Smooth muscle cell of the brain vasculature (primary cell): Measurements from ENCODE around the gene RRP15.

Source experiments
- DNase-seq: peaks from one replicate; pipeline ENCODE4 v3.0.0-alpha.2; 2012; ENCODE audit warnings: low read depth, low spot score

Gene RRP15

GRCh38 chr1:218284917-218285635, at the start of gene RRP15:
RRP15 (plus strand) TSS chr1:218285293; CDS start chr1:218285317, 24 bp downstream.
- DNase-seq, result peak; percentile 70

GRCh38 chr1:218242171-218242570, 42.9 kb upstream of the RRP15 start:
- no peak for DNase-seq

- DNase-seq, result no peak
Measured at GRCh38 chr1:218247339-218247738, 37.8 kb upstream of the RRP15 start.

- DNase-seq, result no peak
Measured at GRCh38 chr1:218249338-218250140, 35.6 kb upstream of the RRP15 start.

GRCh38 chr1:218250492-218250891, 34.6 kb upstream of the RRP15 start:
- no peak for DNase-seq

GRCh38 chr1:218254296-218254946, 30.7 kb upstream of the RRP15 start:
- no peak for DNase-seq

GRCh38 chr1:218255090-218255489, 30.0 kb upstream of the RRP15 start:
- no peak for DNase-seq

- no peak for DNase-seq
Measured at GRCh38 chr1:218257371-218257770, 27.7 kb upstream of the RRP15 start.

GRCh38 chr1:218257971-218258370, 27.1 kb upstream of the RRP15 start:
- DNase-seq, result no peak

- DNase-seq, result no peak
Measured at GRCh38 chr1:218259339-218259738, 25.8 kb upstream of the RRP15 start.

GRCh38 chr1:218259800-218260199, 25.3 kb upstream of the RRP15 start:
- no peak for DNase-seq

GRCh38 chr1:218262259-218262658, 22.8 kb upstream of the RRP15 start:
- no peak for DNase-seq

- DNase-seq, result no peak
Measured at GRCh38 chr1:218266356-218266755, 18.7 kb upstream of the RRP15 start.

GRCh38 chr1:218272366-218272765, 12.7 kb upstream of the RRP15 start:
- DNase-seq, result no peak

GRCh38 chr1:218273762-218274479, 11.2 kb upstream of the RRP15 start:
- no peak for DNase-seq

GRCh38 chr1:218274511-218274910, 10.6 kb upstream of the RRP15 start:
- no peak for DNase-seq

- DNase-seq, result no peak
Measured at GRCh38 chr1:218275823-218276222, 9.3 kb upstream of the RRP15 start.

- DNase-seq, result no peak
Measured at GRCh38 chr1:218281285-218281684, 3.8 kb upstream of the RRP15 start.

GRCh38 chr1:218284377-218284916, 646 bp upstream of the RRP15 start:
- DNase-seq, result no peak

- DNase-seq, result no peak
Measured at GRCh38 chr1:218292515-218292914, 7.4 kb downstream of the RRP15 start.

GRCh38 chr1:218294546-218294945, 9.5 kb downstream of the RRP15 start:
- DNase-seq, result no peak

- DNase-seq, result no peak
Measured at GRCh38 chr1:218296162-218296561, 11.1 kb downstream of the RRP15 start.
